Ovary (tissue), 3 donors: Measurements from ENCODE around the gene OR2T34.

Experiments used
- POLR2A ChIP-seq: fragments of 450-650 bp; IDR thresholded peaks from one replicate; pipeline ENCODE4 v1.6.1; 2017; ENCODE audit warnings: antibody characterized with exemption, mild to moderate bottlenecking, moderate library complexity
- TF ChIP-seq, protein P1 (sequence below), 3 donors: fragments of 450-650 bp in 2 of 3; fragments of 200-600 bp in 1 of 3; IDR thresholded peaks; one replicate each; pipeline versions ENCODE4 v1.5.1 to v1.8.0; 2016 to 2022; ENCODE audit warnings: antibody characterized with exemption in 3 of 3, mild to moderate bottlenecking in 1 of 3
- donor health status: DM: no; HTN: no; CAD: no.

DNA sequence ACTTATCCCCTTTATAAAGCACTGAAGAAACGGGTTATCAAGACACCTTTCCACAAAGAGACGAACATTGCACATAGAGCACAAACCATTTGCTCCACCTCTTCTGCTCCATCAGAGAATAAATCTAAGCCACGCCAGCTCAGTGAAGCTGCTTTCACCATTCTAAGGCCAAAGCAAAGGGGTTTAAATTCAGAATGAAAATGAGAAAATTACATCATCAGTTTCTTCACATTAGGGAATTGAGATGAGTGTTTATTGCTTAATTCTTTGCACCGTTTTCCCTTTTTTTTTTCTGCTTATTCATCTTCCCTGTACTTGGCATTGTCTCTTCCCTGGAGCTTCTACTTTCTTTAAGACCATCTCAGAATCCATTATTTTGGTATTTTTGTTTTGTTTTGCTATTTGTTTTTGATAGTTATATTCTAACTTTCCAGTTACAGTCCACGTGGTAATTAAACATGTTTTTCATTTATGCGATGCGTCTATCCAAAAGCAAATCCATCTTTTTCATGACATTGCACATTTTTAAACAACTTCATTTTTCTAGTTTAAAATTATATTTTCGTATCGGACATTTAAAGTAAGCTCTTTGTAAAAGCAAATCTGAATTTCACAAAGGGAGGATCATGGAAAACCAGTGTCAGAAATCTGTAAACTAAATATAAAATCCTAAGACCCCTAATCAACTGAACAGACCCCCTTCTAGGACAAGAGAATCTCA lies 1.9 kb upstream of the OR2T34 start:
- TF ChIP-seq POLR2A = no peak
- TF ChIP-seq, protein P1, sequence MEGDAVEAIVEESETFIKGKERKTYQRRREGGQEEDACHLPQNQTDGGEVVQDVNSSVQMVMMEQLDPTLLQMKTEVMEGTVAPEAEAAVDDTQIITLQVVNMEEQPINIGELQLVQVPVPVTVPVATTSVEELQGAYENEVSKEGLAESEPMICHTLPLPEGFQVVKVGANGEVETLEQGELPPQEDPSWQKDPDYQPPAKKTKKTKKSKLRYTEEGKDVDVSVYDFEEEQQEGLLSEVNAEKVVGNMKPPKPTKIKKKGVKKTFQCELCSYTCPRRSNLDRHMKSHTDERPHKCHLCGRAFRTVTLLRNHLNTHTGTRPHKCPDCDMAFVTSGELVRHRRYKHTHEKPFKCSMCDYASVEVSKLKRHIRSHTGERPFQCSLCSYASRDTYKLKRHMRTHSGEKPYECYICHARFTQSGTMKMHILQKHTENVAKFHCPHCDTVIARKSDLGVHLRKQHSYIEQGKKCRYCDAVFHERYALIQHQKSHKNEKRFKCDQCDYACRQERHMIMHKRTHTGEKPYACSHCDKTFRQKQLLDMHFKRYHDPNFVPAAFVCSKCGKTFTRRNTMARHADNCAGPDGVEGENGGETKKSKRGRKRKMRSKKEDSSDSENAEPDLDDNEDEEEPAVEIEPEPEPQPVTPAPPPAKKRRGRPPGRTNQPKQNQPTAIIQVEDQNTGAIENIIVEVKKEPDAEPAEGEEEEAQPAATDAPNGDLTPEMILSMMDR (IDR thresholded peaks at IDR 0.05) = no peak
